Tibial artery (tissue), 4 donors: ENCODE results near the gene ZDHHC18.
"Not testable (repeated sequence)": the region's sequence is repeated elsewhere in the genome, so short reads cannot be mapped to it uniquely, and the experiment has no call there.

Experiments
- DNase-seq, 2 donors: peaks; one replicate each; pipeline ENCODE4 v3.0.0-alpha.2; 2019
- H3K27ac ChIP-seq, 2 donors: fragments of 200-600 bp; sonication (generic) in 1 of 2; 1 replicate in 1 of 2; 2 replicates in 1 of 2; pipeline ENCODE4 v1.5.1; 2018 to 2019; ENCODE audit warnings: mild to moderate bottlenecking in 1 of 2
- H3K27me3 ChIP-seq, 2 donors: fragments of 200-600 bp; sonication (generic) in 1 of 2; one replicate each; pipeline versions ENCODE4 v1.5.1 to v1.6.0; 2016 to 2019
- H3K36me3 ChIP-seq, 3 donors: fragments of 200-600 bp; sonication (generic) in 2 of 3; one replicate each; pipeline ENCODE4 v1.5.1; 2016 to 2019; ENCODE audit warnings: mild to moderate bottlenecking in 2 of 3
- H3K4me1 ChIP-seq, 4 donors: fragments of 200-600 bp; sonication (generic) in 2 of 4; 1 replicate in 3 of 4; 2 replicates in 1 of 4; pipeline ENCODE4 v1.5.1; 2016 to 2019
- H3K4me3 ChIP-seq, 2 donors: fragments of 200-600 bp; sonication (generic) in 1 of 2; 1 replicate in 1 of 2; 2 replicates in 1 of 2; pipeline ENCODE4 v1.5.1; 2018 to 2019; ENCODE audit warnings: mild to moderate bottlenecking in 2 of 2
- H3K9me3 ChIP-seq, 3 donors: fragments of 200-600 bp; sonication (generic) in 1 of 3; one replicate each; pipeline ENCODE4 v1.5.1; 2016 to 2019
- intact Hi-C: fragments of 100-400 bp; cut with DNase I; formaldehyde crosslinking; loops from one replicate; pipeline ENCODE4 v1.15.0; 2023; ENCODE audit warnings: low total_unique reads
- TF ChIP-seq, protein P1 (sequence below), 2 experiments: fragments of 200-600 bp in 1 of 2; fragments of 450-650 bp in 1 of 2; IDR thresholded peaks; one replicate each; pipeline ENCODE4 v1.5.1; 2017 to 2019; ENCODE audit warnings: antibody characterized with exemption in 2 of 2, mild to moderate bottlenecking in 1 of 2, moderate library complexity in 1 of 2

ZDHHC18 gene

DNA sequence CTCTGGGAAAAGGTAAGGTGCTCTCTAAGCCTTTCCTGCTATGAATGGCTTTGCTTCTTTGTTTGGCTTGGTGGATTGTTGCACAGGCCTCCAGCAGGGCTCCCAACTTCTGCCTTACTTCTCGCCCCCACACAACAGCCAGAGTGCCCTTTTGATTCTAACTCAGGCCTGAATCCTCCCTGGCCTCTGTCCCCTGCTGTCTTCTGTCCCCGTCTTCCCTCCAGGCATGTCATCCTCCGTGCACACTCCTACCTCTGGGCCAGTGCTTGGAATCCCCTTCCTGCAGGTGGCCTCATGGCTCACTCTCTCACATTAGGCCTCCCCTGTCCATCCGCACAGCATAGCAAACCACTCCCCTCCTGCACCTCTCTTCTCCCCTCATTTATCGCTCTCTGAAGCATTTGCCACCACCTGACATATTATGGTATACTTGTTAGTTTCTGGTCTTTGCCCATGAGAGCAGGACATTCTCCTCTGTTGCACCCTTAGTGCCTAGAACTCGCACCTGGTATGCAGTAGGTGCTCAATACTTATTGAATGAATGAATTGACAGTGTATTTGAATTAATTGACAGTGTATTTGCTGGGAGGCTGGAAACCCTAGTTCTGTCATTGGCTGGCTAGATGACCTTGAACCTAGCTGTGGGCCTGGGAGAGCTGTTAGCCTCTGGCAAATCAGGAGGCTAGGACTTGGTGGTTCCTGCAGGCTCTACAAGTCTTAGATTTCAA, 2.9 kb downstream of the ZDHHC18 start:
- Histone ChIP-seq H3K4me3 (no peak overlapping the region), H3K4me1 (peaks cover 0 to 40% (median 29%) of the 10 kb centered on the region in 4 donors), H3K36me3 (peaks cover 22 to 40% (median 24%) of the 10 kb centered on the region in 3 donors), H3K27ac (no peak overlapping the region), H3K27me3 (no peaks in the 10 kb centered on the region), H3K9me3 (no peaks in the 10 kb centered on the region)
- intact Hi-C loops, result no loop called here
- no peak for DNase-seq
- TF ChIP-seq, protein P1, sequence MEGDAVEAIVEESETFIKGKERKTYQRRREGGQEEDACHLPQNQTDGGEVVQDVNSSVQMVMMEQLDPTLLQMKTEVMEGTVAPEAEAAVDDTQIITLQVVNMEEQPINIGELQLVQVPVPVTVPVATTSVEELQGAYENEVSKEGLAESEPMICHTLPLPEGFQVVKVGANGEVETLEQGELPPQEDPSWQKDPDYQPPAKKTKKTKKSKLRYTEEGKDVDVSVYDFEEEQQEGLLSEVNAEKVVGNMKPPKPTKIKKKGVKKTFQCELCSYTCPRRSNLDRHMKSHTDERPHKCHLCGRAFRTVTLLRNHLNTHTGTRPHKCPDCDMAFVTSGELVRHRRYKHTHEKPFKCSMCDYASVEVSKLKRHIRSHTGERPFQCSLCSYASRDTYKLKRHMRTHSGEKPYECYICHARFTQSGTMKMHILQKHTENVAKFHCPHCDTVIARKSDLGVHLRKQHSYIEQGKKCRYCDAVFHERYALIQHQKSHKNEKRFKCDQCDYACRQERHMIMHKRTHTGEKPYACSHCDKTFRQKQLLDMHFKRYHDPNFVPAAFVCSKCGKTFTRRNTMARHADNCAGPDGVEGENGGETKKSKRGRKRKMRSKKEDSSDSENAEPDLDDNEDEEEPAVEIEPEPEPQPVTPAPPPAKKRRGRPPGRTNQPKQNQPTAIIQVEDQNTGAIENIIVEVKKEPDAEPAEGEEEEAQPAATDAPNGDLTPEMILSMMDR (IDR thresholded peaks at IDR 0.05), result no peak

DNA sequence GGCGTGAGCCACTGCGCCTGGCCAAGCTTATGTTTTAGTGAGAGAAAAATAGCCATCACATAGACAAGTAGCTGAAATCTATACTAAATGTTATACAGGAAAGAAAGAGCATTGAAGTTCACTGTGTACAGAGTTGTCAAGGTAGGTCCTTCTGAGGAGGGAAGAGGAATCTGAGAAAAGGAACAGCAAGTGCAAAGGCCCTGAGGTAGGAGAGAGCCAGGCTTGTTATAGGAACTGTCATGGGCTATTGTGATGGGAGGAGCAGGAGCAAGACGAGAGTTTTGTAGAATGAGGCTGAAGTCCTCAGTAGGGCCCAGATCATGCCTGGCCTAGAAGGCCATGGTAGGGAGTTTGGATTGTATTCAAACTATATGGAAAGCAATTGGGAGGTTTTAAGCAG, 4.6 kb downstream of the ZDHHC18 start:
- TF ChIP-seq, protein P1 (IDR thresholded peaks at IDR 0.05), result no peak
- Histone ChIP-seq H3K27me3 (no peaks in the 10 kb centered on the region), H3K4me1 (peaks cover 0 to 29% (median 24%) of the 10 kb centered on the region in 4 donors), H3K9me3 (no peaks in the 10 kb centered on the region), H3K27ac (no peak overlapping the region), H3K4me3 (no peak overlapping the region), H3K36me3 (peaks cover 34 to 57% (median 40%) of the 10 kb centered on the region in 3 donors)
- intact Hi-C loops, result no loop called here
- DNase-seq, result no peak

DNA sequence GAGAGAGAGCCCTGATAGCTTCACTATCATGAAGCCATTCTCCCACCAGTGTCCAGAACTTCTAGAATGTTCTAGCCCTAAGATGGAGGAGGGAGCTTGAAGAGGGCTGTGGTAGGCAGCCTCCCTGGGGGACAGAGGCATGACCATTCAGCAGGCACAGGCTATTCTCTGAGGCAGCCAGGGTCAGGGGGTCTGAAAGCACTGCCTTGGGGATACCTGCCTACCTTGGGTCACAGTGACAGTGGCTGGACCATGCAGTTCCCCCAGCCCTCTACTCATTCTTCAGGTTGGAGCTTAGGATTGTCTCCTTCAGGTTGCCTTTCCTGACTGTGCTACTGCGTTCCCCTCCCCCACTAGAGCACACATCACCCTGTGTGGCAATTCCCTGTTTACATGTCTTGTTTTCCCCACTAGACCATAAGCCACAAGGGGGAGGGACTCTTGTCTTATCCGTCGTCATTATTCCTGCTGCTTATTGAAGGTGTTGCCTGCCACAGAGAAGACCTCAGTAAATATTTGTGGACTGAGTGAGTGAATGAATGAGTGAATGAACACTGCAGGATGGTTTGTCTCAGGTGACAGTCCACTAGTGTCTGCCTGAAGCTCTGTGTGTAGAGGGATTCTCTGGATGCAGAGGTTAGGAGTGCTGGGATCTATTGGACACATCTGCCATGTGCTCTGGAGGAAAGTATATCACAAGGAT, 5.2 kb downstream of the ZDHHC18 start:
- Histone ChIP-seq H3K4me1 (peaks cover 0 to 27% (median 23%) of the 10 kb centered on the region in 4 donors), H3K27me3 (no peaks in the 10 kb centered on the region), H3K36me3 (peaks cover 35 to 59% (median 42%) of the 10 kb centered on the region in 3 donors), H3K9me3 (no peaks in the 10 kb centered on the region), H3K27ac (no peak overlapping the region), H3K4me3 (no peak overlapping the region)
- DNase-seq, result no peak
- TF ChIP-seq, protein P1 (IDR thresholded peaks at IDR 0.05), result no peak
- intact Hi-C loops, result no loop called here

DNA sequence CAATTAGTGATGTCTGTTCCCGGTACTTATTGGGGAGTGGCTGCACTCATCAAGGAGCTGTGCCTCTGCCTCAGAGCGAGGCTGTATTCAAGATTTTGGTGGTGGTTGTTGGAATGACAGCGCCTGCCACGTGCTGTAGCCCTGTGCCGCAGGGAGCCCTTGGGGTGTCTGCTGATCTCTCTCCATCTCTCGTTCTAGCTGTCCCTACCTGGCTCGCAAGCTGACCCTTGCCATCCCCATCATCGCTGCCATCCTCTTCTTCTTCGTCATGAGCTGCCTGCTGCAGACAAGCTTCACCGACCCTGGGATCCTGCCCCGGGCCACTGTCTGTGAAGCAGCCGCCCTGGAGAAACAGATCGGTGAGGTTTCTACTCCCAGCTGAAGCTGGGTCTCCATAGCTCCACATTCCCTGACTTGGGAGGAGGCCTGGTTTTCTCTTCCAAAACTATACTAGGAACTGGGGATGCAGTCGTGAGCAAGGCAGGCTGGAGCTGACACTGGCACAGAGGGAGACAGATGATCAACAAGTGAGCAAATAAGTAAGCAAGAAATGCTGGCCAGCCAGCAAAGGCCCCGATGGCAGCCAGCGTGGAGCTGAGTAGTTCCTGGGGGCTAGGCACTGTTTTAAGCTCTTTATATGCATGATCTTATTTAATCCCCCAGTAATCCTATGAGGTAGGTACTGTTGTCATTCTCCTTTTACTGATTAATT, 5.9 kb downstream of the ZDHHC18 start:
- no peaks in the 10 kb centered on the region for H3K9me3 ChIP-seq
- no peak overlapping the region for H3K27ac ChIP-seq
- TF ChIP-seq, protein P1 (IDR thresholded peaks at IDR 0.05), result no peak
- intact Hi-C loops, result no loop called here
- H3K36me3 ChIP-seq, result peaks cover 35 to 61% (median 42%) of the 10 kb centered on the region in 3 donors
- no peak overlapping the region for H3K4me3 ChIP-seq
- DNase-seq, result no peak
- H3K27me3 ChIP-seq, result no peaks in the 10 kb centered on the region
- peaks cover 0 to 23% (median 19%) of the 10 kb centered on the region in 4 donors for H3K4me1 ChIP-seq

DNA sequence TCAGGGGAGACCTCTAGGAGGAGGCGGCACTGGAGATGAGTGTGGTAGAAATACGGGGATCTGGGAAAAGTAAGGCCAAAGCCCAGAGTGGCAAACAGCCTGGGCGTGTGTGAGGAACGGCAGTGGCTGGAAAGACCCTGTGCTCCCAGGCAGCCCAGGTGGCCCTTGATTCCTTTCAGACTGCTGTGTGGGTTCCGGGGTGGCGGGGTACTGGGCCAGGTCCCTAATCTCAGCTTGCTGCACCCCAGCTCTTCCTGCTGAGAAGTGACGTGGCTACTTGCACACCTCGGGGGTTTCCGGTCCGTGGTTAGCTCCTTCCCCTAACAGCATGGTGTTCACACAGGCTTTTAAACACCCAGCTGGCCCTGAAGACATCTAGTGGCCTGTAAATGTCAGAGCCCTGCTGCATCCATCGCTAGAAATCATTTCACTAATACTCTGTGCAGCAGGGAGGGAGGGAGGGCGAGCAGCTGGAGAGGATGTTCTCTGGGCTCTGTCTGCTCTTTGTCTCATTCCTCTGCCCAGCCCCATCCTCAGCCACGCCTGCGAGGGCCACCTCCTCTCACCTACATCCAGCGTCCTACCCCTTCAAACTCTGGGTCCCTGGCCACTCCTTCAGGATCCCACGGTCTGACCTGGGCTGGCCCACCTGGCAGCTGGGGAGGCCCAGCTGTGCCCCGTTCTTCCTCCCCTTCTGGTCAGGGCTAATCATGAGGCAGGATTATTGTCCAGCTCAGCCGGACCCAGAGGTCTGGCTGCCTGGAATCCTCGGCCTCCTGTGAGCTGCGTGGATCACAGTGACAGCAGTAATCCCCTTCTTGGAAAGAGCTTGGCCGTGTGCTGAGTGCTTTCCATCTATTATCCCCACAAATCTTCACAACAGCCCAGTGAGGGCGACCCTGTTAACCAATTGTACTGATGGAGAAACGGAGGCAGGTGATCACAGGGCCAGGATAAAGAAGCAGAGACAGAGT, 7.2 kb downstream of the ZDHHC18 start:
- H3K4me1 ChIP-seq, result peaks cover 0 to 10% (median 5%) of the 10 kb centered on the region in 4 donors
- no peaks in the 10 kb centered on the region for H3K27me3 ChIP-seq
- H3K4me3 ChIP-seq, result no peak overlapping the region
- peaks cover 35 to 74% (median 44%) of the 10 kb centered on the region in 3 donors for H3K36me3 ChIP-seq
- H3K27ac ChIP-seq, result no peak overlapping the region
- no peak for DNase-seq
- intact Hi-C loops, result no loop called here
- H3K9me3 ChIP-seq, result no peaks in the 10 kb centered on the region
- TF ChIP-seq, protein P1 (IDR thresholded peaks at IDR 0.05), result no peak

GRCh38 chr1:26837665-26838064, 11.2 kb downstream of the ZDHHC18 start:
- H3K4me1 ChIP-seq, H3K27me3 ChIP-seq, H3K9me3 ChIP-seq, H3K4me3 ChIP-seq, H3K27ac ChIP-seq, DNase-seq, intact Hi-C loops: not testable (repeated sequence)
- H3K36me3 ChIP-seq, result peaks cover 44 to 91% (median 51%) of the 10 kb centered on the region in 3 donors
